IMR-90 (cell line): ENCODE measurements around the gene ROCK2.

ENCODE experiments used
- BHLHE40 ChIP-seq: fragments of 150-350 bp; IDR thresholded peaks from 2 replicates; pipeline ENCODE4 v1.6.1; 2016; ENCODE audit warnings: mild to moderate bottlenecking, low read depth, low read length
- CEBPB ChIP-seq: IDR thresholded peaks from 2 replicates; pipeline ENCODE4 v1.6.1; 2012; ENCODE audit warnings: low read depth, low read length, improper control_type of control experiment
- CHD1 ChIP-seq: IDR thresholded peaks from 2 replicates; pipeline ENCODE4 v1.6.1; 2012; ENCODE audit warnings: low read depth, low read length, improper control_type of control experiment
- MAFK ChIP-seq: IDR thresholded peaks from 2 replicates; pipeline ENCODE4 v1.6.1; 2012; ENCODE audit warnings: low read depth, low read length, improper control_type of control experiment
- MAZ ChIP-seq: IDR thresholded peaks from 2 replicates; pipeline ENCODE4 v1.6.1; 2012; ENCODE audit warnings: low read depth, mild to moderate bottlenecking, low read length, improper control_type of control experiment, moderate library complexity, borderline replicate concordance
- NFE2L2 ChIP-seq: fragments of 150-350 bp; IDR thresholded peaks from 2 replicates; pipeline ENCODE4 v1.6.1; 2016; ENCODE audit warnings: low read depth, mild to moderate bottlenecking, low read length
- POLR2A ChIP-seq: IDR thresholded peaks from 2 replicates; pipeline ENCODE4 v1.6.1; 2012; ENCODE audit warnings: mild to moderate bottlenecking, low read depth, low read length
- RAD21 ChIP-seq: IDR thresholded peaks from 2 replicates; pipeline ENCODE4 v1.6.1; 2012; ENCODE audit warnings: low read length, improper control_type of control experiment
- RCOR1 ChIP-seq: IDR thresholded peaks from 2 replicates; pipeline ENCODE4 v1.6.1; 2012; ENCODE audit warnings: mild to moderate bottlenecking, low read length, improper control_type of control experiment; ENCODE audit not compliant: insufficient replicate concordance
- RFX5 ChIP-seq: IDR thresholded peaks from 2 replicates; pipeline ENCODE4 v1.8.0; 2012; ENCODE audit warnings: low read depth, mild to moderate bottlenecking, low read length, moderate library complexity
- SMC3 ChIP-seq: fragments of 150-350 bp; IDR thresholded peaks from 2 replicates; pipeline ENCODE4 v1.6.1; 2016; ENCODE audit warnings: low read depth, mild to moderate bottlenecking, antibody characterized with exemption, low read length, moderate library complexity
- USF2 ChIP-seq: fragments of 150-350 bp; IDR thresholded peaks from 2 replicates; pipeline ENCODE4 v1.6.1; 2017; ENCODE audit warnings: mild to moderate bottlenecking, antibody characterized with exemption, low read length, low read depth
- TF ChIP-seq, protein P1 (sequence below): conservative IDR thresholded peaks from 2 replicates; pipeline ENCODE4 v1.5.1; 2012; ENCODE audit warnings: mild to moderate bottlenecking, low read depth, low read length, improper control_type of control experiment
- TF ChIP-seq, protein P2 (sequence below): fragments of 150-350 bp; IDR thresholded peaks from 2 replicates; pipeline ENCODE4 v1.6.1; 2016; ENCODE audit warnings: low read depth, mild to moderate bottlenecking, low read length, moderate library complexity, borderline replicate concordance

DNA sequence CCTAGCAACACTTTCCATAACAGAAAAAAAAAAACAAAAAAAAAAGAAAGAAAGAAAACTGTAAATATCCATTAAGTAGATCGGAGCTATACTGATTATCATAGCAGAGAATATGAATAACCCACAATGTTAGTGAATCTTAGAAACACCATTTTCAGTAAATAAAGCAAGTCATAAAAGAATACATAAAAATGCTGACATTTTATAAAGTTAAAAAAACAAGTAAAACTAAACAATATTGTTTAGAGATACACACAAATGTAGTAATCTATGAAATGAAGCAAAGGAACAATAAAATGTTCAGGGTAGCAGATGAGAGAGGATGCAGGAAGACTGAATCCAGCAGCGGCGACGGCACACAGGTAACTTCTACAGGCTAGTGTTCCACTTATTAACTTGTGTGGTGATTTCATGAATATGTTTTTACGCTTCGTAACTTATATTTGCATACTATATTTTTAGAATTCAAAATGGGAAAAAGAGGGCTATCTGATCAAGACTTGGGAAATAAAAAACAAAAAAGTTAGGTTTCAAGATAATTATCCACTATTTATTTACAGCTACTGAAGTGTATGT lies 4.8 kb downstream of the ROCK2 start:
- TF ChIP-seq RFX5 (no peak), POLR2A (no peak), CEBPB (no peak), BHLHE40 (no peak), SMC3 (no peak), RCOR1 (no peak), USF2 (no peak), NFE2L2 (no peak), MAZ (no peak), CHD1 (no peak), RAD21 (no peak), MAFK (no peak)
- TF ChIP-seq, protein P1, sequence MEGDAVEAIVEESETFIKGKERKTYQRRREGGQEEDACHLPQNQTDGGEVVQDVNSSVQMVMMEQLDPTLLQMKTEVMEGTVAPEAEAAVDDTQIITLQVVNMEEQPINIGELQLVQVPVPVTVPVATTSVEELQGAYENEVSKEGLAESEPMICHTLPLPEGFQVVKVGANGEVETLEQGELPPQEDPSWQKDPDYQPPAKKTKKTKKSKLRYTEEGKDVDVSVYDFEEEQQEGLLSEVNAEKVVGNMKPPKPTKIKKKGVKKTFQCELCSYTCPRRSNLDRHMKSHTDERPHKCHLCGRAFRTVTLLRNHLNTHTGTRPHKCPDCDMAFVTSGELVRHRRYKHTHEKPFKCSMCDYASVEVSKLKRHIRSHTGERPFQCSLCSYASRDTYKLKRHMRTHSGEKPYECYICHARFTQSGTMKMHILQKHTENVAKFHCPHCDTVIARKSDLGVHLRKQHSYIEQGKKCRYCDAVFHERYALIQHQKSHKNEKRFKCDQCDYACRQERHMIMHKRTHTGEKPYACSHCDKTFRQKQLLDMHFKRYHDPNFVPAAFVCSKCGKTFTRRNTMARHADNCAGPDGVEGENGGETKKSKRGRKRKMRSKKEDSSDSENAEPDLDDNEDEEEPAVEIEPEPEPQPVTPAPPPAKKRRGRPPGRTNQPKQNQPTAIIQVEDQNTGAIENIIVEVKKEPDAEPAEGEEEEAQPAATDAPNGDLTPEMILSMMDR, result no peak
- TF ChIP-seq, protein P2, sequence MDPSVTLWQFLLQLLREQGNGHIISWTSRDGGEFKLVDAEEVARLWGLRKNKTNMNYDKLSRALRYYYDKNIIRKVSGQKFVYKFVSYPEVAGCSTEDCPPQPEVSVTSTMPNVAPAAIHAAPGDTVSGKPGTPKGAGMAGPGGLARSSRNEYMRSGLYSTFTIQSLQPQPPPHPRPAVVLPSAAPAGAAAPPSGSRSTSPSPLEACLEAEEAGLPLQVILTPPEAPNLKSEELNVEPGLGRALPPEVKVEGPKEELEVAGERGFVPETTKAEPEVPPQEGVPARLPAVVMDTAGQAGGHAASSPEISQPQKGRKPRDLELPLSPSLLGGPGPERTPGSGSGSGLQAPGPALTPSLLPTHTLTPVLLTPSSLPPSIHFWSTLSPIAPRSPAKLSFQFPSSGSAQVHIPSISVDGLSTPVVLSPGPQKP, result no peak
